Osteocyte (in vitro differentiated cells): ENCODE measurements around the gene ATP8A2. TPM values are rescaled to one million over a fixed set of nuclear protein-coding genes. Genes with fewer than 3 reads are reported as not detected.

Experiments used
- DNase-seq: peaks from one replicate; pipeline ENCODE4 v3.0.0; 2021; ENCODE audit warnings: mixed read lengths; ENCODE audit not compliant: unreplicated experiment; ENCODE audit errors: extremely low spot score
- H3K27ac Mint-ChIP-seq: one replicate; pipeline ENCODE4 v1.8.0; 2021; ENCODE audit warnings: mild to moderate bottlenecking, mixed read lengths; ENCODE audit not compliant: unreplicated experiment
- H3K27me3 Mint-ChIP-seq: one replicate; pipeline ENCODE4 v1.8.0; 2021; ENCODE audit warnings: mixed read lengths; ENCODE audit not compliant: unreplicated experiment
- H3K36me3 Mint-ChIP-seq: one replicate; pipeline ENCODE4 v1.8.0; 2021; ENCODE audit warnings: mixed read lengths; ENCODE audit not compliant: unreplicated experiment
- H3K4me1 Mint-ChIP-seq: one replicate; pipeline ENCODE4 v1.8.0; 2021; ENCODE audit warnings: mixed read lengths; ENCODE audit not compliant: unreplicated experiment
- H3K4me3 Mint-ChIP-seq: one replicate; pipeline ENCODE4 v1.8.0; 2021; ENCODE audit warnings: mild to moderate bottlenecking, moderate library complexity, mixed read lengths; ENCODE audit not compliant: unreplicated experiment
- H3K9me3 Mint-ChIP-seq: one replicate; pipeline ENCODE4 v1.8.0; 2021; ENCODE audit warnings: mixed read lengths; ENCODE audit not compliant: unreplicated experiment
- total RNA-seq: library from RNA; stranded (reverse); gene quantifications from 2 replicates; pipeline ENCODE4 v1.2.1, GENCODE V29; 2021
- TF ChIP-seq, protein P1 (sequence below): fragments of 200-600 bp; sonication (generic); IDR thresholded peaks from 2 replicates; pipeline ENCODE4 v1.5.0; 2021; ENCODE audit warnings: antibody characterized with exemption, mild to moderate bottlenecking, moderate library complexity

Gene ATP8A2
- total RNA-seq, 1 donor from 2014 or later: 1.1 TPM

DNA sequence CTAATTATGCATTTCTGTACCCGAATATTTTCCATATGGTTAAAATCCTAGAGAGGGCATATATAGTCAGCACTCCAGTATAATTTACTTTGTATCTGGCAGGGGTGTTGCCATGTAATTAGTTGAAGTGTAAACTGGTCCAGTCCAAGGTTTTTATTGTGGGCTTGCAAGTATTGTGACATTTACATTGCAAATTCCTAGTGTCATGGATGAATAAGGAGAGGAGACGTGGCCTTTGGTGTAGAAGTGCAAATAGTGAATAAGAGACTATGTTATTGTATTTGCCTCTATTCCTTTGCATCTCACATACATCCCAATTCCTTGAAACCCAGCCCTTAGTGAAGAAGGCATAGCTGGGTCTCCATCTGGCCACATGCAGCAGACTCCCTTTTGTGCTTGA lies 330.6 kb downstream of the ATP8A2 start:
- no peak for DNase-seq
- H3K9me3 Mint-ChIP-seq: peaks cover 8% of the 10 kb centered on the region
- no peak overlapping the region for H3K4me3 Mint-ChIP-seq
- TF ChIP-seq, protein P1, sequence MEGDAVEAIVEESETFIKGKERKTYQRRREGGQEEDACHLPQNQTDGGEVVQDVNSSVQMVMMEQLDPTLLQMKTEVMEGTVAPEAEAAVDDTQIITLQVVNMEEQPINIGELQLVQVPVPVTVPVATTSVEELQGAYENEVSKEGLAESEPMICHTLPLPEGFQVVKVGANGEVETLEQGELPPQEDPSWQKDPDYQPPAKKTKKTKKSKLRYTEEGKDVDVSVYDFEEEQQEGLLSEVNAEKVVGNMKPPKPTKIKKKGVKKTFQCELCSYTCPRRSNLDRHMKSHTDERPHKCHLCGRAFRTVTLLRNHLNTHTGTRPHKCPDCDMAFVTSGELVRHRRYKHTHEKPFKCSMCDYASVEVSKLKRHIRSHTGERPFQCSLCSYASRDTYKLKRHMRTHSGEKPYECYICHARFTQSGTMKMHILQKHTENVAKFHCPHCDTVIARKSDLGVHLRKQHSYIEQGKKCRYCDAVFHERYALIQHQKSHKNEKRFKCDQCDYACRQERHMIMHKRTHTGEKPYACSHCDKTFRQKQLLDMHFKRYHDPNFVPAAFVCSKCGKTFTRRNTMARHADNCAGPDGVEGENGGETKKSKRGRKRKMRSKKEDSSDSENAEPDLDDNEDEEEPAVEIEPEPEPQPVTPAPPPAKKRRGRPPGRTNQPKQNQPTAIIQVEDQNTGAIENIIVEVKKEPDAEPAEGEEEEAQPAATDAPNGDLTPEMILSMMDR: no peak
- H3K27me3 Mint-ChIP-seq: no peaks in the 10 kb centered on the region
- no peak overlapping the region for H3K27ac Mint-ChIP-seq
- peaks cover 23% of the 10 kb centered on the region for H3K4me1 Mint-ChIP-seq
- no peaks in the 10 kb centered on the region for H3K36me3 Mint-ChIP-seq

DNA sequence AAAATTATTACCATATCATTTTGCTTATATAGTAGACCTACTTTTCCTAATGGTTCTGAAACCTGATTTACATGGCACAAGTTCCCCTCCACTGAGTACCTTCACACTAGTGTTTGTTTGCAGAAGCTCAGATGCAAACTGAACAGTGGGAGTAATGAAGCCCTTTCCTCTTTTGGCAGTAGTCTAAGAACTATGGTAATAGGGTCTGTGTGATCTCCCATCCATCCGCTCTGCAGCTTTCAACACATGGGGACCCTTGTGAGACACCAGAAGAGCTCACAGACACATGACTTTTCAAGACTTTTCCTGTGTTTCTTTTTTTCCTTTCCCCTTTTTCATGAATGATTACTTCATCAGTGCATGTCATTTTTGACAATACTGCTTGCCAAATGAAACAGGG lies 336.0 kb downstream of the ATP8A2 start:
- no peaks in the 10 kb centered on the region for H3K9me3 Mint-ChIP-seq
- DNase-seq: no peak
- TF ChIP-seq, protein P1: no peak
- H3K36me3 Mint-ChIP-seq: no peaks in the 10 kb centered on the region
- no peaks in the 10 kb centered on the region for H3K27me3 Mint-ChIP-seq
- H3K27ac Mint-ChIP-seq: no peak overlapping the region
- H3K4me3 Mint-ChIP-seq: no peak overlapping the region
- H3K4me1 Mint-ChIP-seq: peaks cover 41% of the 10 kb centered on the region

- H3K27ac Mint-ChIP-seq: peak overlapping the region; percentile 51
- TF ChIP-seq, protein P1: no peak
- no peaks in the 10 kb centered on the region for H3K27me3 Mint-ChIP-seq
- no peak overlapping the region for H3K4me3 Mint-ChIP-seq
- H3K36me3 Mint-ChIP-seq: no peaks in the 10 kb centered on the region
- H3K4me1 Mint-ChIP-seq: peaks cover 41% of the 10 kb centered on the region
- H3K9me3 Mint-ChIP-seq: no peaks in the 10 kb centered on the region
- DNase-seq: no peak
These were observed 336.5 kb downstream of the ATP8A2 start for GRCh38 chr13:25708268-25708667.

GRCh38 chr13:25709088-25709487 lies 337.3 kb downstream of the ATP8A2 start:
- Mint-ChIP-seq H3K27me3 (no peaks in the 10 kb centered on the region), H3K36me3 (no peaks in the 10 kb centered on the region), H3K4me1 (peaks cover 35% of the 10 kb centered on the region), H3K27ac (peak overlapping the region; percentile 23), H3K9me3 (no peaks in the 10 kb centered on the region), H3K4me3 (no peak overlapping the region)
- TF ChIP-seq, protein P1: no peak
- DNase-seq: no peak

DNA sequence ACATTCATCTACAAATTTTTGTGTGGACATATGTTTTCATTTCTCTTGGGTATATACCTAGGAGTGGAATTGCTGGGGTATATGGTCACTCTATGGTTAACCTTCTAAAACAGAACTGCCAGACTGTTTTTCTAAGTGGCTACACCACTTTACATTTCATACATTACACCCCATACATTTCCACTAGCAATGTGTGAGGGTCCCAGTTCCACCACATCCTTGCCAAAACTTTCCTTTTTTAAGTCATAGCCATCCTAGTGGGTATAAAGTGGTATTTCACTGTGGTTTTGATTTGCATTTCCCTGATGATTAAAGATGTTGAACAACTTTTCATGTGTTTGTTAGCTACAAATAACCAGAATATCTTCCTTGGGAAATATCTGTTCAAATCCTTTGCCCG lies 344.0 kb downstream of the ATP8A2 start:
- H3K36me3 Mint-ChIP-seq: no peaks in the 10 kb centered on the region
- H3K27ac Mint-ChIP-seq: no peak overlapping the region
- no peak for DNase-seq
- TF ChIP-seq, protein P1: no peak
- peaks cover 2% of the 10 kb centered on the region for H3K4me1 Mint-ChIP-seq
- no peaks in the 10 kb centered on the region for H3K27me3 Mint-ChIP-seq
- H3K4me3 Mint-ChIP-seq: no peak overlapping the region
- H3K9me3 Mint-ChIP-seq: peaks cover 9% of the 10 kb centered on the region
